Right atrium auricular region (tissue), 2 donors: Measurements from ENCODE around the gene MYO1E. TPM values are rescaled to one million over a fixed set of nuclear protein-coding genes. Genes with fewer than 3 reads are reported as not detected.

Source experiments
- DNase-seq: peaks from one replicate; pipeline ENCODE4 v3.0.0-alpha.2; 2019; ENCODE audit warnings: low spot score
- H3K27ac ChIP-seq, 2 donors: fragments of 200-600 bp; sonication (generic); 1 replicate in 1 of 2; 2 replicates in 1 of 2; pipeline ENCODE4 v1.5.1; 2016 to 2019
- H3K27me3 ChIP-seq, 2 donors: fragments of 200-600 bp; sonication (generic); one replicate each; pipeline versions ENCODE4 v1.5.1 to v1.6.0; 2017 to 2019
- H3K36me3 ChIP-seq: fragments of 200-600 bp; sonication (generic); one replicate; pipeline ENCODE4 v1.5.1; 2016
- H3K4me1 ChIP-seq, 2 donors: fragments of 200-600 bp; sonication (generic); one replicate each; pipeline versions ENCODE4 v1.5.1 to v1.6.0; 2017 to 2019
- H3K4me3 ChIP-seq, 2 donors: fragments of 200-600 bp; sonication (generic); 1 replicate in 1 of 2; 2 replicates in 1 of 2; pipeline ENCODE4 v1.5.1; 2017 to 2019; ENCODE audit warnings: mild to moderate bottlenecking in 1 of 2, moderate library complexity in 1 of 2
- H3K9me3 ChIP-seq, 2 donors: fragments of 200-600 bp; sonication (generic); one replicate each; pipeline ENCODE4 v1.5.1; 2019
- CTCF ChIP-seq, 2 donors: fragments of 200-600 bp; sonication (generic); IDR thresholded peaks; one replicate each; pipeline ENCODE4 v1.5.1; 2019; ENCODE audit warnings: antibody characterized with exemption in 2 of 2
- total RNA-seq, 2 donors: library from RNA; depleted of rRNA; stranded (reverse); fragments of >200 nt; gene quantifications; one replicate each; pipeline ENCODE4 v1.1.0, GENCODE V29; 2016

MYO1E gene
- total RNA-seq, 2 donors from 2014 or later, result 9.6 to 17.2 TPM

- no peaks in the 10 kb centered on the region for H3K27me3 ChIP-seq
- H3K27ac ChIP-seq, result peak overlapping the region; percentile 30 to 33
- no peak overlapping the region for H3K4me3 ChIP-seq
- no peak for TF ChIP-seq CTCF (IDR thresholded peaks at IDR 0.05)
- H3K9me3 ChIP-seq, result no peaks in the 10 kb centered on the region
- H3K4me1 ChIP-seq, result peaks cover 0 to 29% of the 10 kb centered on the region in 2 donors
- no peak for DNase-seq
- H3K36me3 ChIP-seq, result no peaks in the 10 kb centered on the region
These were observed 22.8 kb downstream of the MYO1E start for GRCh38 chr15:59349680-59350420.

- no peak overlapping the region for H3K4me3 ChIP-seq
- no peaks in the 10 kb centered on the region for H3K27me3 ChIP-seq
- H3K4me1 ChIP-seq, result peaks cover 0 to 29% of the 10 kb centered on the region in 2 donors
- H3K9me3 ChIP-seq, result no peaks in the 10 kb centered on the region
- DNase-seq, result no peak
- TF ChIP-seq CTCF (IDR thresholded peaks at IDR 0.05), result no peak
- H3K27ac ChIP-seq, result no peak overlapping the region
- no peaks in the 10 kb centered on the region for H3K36me3 ChIP-seq
These were observed 24.8 kb downstream of the MYO1E start for GRCh38 chr15:59347915-59348314.

GRCh38 chr15:59346951-59347350, 25.7 kb downstream of the MYO1E start:
- no peak for TF ChIP-seq CTCF (IDR thresholded peaks at IDR 0.05)
- H3K9me3 ChIP-seq, result no peaks in the 10 kb centered on the region
- DNase-seq, result no peak
- H3K4me1 ChIP-seq, result peaks cover 0 to 21% of the 10 kb centered on the region in 2 donors
- H3K27me3 ChIP-seq, result no peaks in the 10 kb centered on the region
- no peak overlapping the region for H3K27ac ChIP-seq
- no peaks in the 10 kb centered on the region for H3K36me3 ChIP-seq
- no peak overlapping the region for H3K4me3 ChIP-seq

GRCh38 chr15:59345326-59345725, 27.3 kb downstream of the MYO1E start:
- Histone ChIP-seq H3K27ac (no peak overlapping the region), H3K4me3 (no peak overlapping the region), H3K4me1 (peaks cover 0 to 9% of the 10 kb centered on the region in 2 donors), H3K9me3 (no peaks in the 10 kb centered on the region), H3K27me3 (no peaks in the 10 kb centered on the region), H3K36me3 (no peaks in the 10 kb centered on the region)
- TF ChIP-seq CTCF (IDR thresholded peaks at IDR 0.05), result no peak
- DNase-seq, result no peak

- Histone ChIP-seq H3K27me3 (no peaks in the 10 kb centered on the region), H3K27ac (no peak overlapping the region), H3K4me1 (peaks cover 0 to 2% of the 10 kb centered on the region in 2 donors), H3K9me3 (no peaks in the 10 kb centered on the region), H3K36me3 (no peaks in the 10 kb centered on the region), H3K4me3 (no peak overlapping the region)
- no peak for DNase-seq
- TF ChIP-seq CTCF (IDR thresholded peaks at IDR 0.05), result no peak
These were observed 28.4 kb downstream of the MYO1E start for GRCh38 chr15:59344311-59344710.

- no peak overlapping the region for H3K27ac ChIP-seq
- DNase-seq, result no peak
- no peaks in the 10 kb centered on the region for H3K27me3 ChIP-seq
- H3K4me3 ChIP-seq, result no peak overlapping the region
- no peaks in the 10 kb centered on the region for H3K36me3 ChIP-seq
- H3K9me3 ChIP-seq, result no peaks in the 10 kb centered on the region
- TF ChIP-seq CTCF (IDR thresholded peaks at IDR 0.05), result no peak
- no peaks in the 10 kb centered on the region for H3K4me1 ChIP-seq
These were observed 32.3 kb downstream of the MYO1E start for GRCh38 chr15:59340325-59340724.
